ENCODE measurements around the gene IL19. TPM values are rescaled to one million over a fixed set of nuclear protein-coding genes. Genes with fewer than 3 reads are reported as not detected.
A peak's percentile ranks its signal among the peaks of the same experiment; 100 is the strongest.

IL19 gene
- total and polyA plus RNA-seq, 8 donors: not detected

DNA sequence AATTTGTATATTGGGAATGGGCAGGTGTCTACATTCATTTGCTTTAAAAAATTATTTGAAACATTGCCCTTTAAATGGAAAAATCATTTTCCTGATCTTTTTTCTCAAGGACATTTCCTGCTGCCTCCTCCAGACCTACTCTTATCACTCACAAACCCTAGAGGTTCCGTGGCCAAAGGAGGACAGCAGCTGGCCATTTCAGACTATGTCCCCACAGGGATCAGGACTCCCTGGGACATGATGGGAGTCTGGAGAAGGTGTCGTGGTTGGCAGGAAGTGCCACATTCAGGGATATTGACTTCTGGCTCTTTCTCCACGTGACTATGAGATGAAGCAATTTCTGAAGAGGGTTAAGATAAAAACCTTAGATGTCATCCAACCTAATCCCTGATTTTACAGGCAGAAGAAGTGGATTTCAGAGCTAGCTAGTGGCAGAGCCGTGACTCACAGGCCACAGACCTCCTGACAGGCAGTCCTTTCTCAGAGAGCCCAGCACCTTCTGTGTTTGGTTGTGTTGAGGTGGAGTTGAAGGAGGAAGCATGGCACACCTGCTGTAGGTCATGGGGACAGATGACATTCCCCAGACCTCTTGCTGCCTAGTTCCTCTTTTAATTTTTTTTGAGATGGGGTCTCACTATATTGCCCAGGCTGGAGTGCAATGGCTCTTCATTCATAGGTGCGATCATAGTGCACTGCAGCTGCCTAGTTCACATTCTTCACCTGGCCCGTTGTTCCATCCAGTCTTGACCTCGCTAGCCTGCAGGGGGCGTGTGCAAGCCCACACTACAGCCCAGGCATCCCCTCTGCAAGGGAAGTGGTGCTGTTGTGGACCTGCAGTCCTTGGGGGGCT, 27.2 kb downstream of the IL19 start:
- Histone ChIP-seq H3K27me3 (no peaks in the 10 kb centered on the region), H3K4me1 (peaks cover 3 to 15% (median 6%) of the 10 kb centered on the region in 3 donors), H3K27ac (peak overlapping the region; percentile 1 to 66 (median 40)), H3K4me3 (no peak overlapping the region), H3K9me3 (no peaks in the 10 kb centered on the region), H3K36me3 (no peaks in the 10 kb centered on the region)
- ATAC-seq: peak; percentile 87 to 93 (median 90)
- intact Hi-C loops (cut with DNase I): no loop called here
- DNase-seq: peak in 4 of 6 donors; percentile 58 to 85 (median 71)
- 27 to 33% methylated on average over 8 of the region's 8 CpGs for WGBS, 2 donors
- no peak for TF ChIP-seq CTCF (IDR thresholded peaks at IDR 0.05)
- no peak for FAIRE-seq

- Histone ChIP-seq H3K4me1 (peaks cover 3 to 15% (median 6%) of the 10 kb centered on the region in 3 donors), H3K27me3 (no peaks in the 10 kb centered on the region), H3K27ac (peak overlapping the region in 2 of 4 donors; percentile 63 to 66), H3K9me3 (no peaks in the 10 kb centered on the region), H3K4me3 (no peak overlapping the region), H3K36me3 (no peaks in the 10 kb centered on the region)
- TF ChIP-seq CTCF (IDR thresholded peaks at IDR 0.05): no peak
- FAIRE-seq: no peak
- no peak for ATAC-seq
- no peak for DNase-seq
- intact Hi-C loops (cut with DNase I): no loop called here
- WGBS, 2 donors: 91% methylated on average over 13 of the region's 13 CpGs
Observed at GRCh38 chr1:206798384-206798996, 27.9 kb downstream of the IL19 start.

DNA sequence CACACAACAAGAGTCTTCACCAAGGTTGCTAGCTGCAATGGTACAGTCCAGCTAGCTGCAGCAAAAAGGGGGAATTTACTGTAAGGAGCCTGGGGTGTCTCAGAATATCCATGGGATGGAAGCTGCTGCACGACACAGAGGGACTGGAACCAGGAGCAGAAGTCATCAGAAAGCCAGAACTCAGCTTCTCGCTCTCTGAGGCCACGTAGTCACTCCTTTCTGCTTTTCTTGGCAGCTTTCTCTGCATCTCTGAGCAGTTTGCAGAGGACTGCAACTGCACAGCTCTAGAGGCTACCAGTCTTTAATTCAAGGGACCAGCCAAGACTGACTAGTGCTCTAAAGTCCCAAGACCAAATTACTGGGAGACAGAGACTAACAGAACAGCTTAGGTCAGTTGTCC, 28.7 kb downstream of the IL19 start:
- Histone ChIP-seq H3K9me3 (no peaks in the 10 kb centered on the region), H3K27me3 (no peaks in the 10 kb centered on the region), H3K27ac (no peak overlapping the region), H3K4me1 (peaks cover 3 to 15% (median 6%) of the 10 kb centered on the region in 3 donors), H3K36me3 (no peaks in the 10 kb centered on the region), H3K4me3 (no peak overlapping the region)
- ATAC-seq: no peak
- no peak for FAIRE-seq
- intact Hi-C loops (cut with DNase I): no loop called here
- WGBS, 2 donors: 88 to 98% methylated on average over 3 of the region's 3 CpGs
- no peak for DNase-seq
- TF ChIP-seq CTCF (IDR thresholded peaks at IDR 0.05): no peak

DNA sequence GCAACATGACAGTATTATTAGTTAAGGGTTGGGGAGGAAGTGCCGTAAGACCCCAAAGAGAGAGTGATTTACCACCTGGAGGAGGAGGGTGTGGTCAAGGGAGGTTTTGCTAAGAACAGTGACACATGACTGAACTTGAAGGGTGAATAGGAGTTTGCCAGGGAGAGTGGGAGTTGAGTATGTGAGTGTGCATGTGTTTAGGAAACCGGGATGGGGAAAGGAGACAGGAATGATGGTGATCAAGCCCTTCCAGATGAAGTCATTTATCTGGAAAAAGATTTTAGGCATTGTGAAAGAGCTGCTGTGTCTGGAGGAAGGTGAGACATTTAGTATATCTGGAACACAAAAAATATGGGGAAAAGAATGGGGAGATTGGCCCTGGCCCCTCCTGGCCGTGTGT, 29.8 kb downstream of the IL19 start:
- 92% methylated on average over 3 of the region's 3 CpGs for WGBS, 2 donors
- intact Hi-C loops (cut with DNase I): no loop called here
- Histone ChIP-seq H3K4me3 (no peak overlapping the region), H3K36me3 (no peaks in the 10 kb centered on the region), H3K27ac (no peak overlapping the region), H3K9me3 (no peaks in the 10 kb centered on the region), H3K27me3 (no peaks in the 10 kb centered on the region), H3K4me1 (peaks cover 3 to 15% (median 6%) of the 10 kb centered on the region in 3 donors)
- no peak for FAIRE-seq
- ATAC-seq: no peak
- no peak for TF ChIP-seq CTCF (IDR thresholded peaks at IDR 0.05)
- DNase-seq: no peak

DNA sequence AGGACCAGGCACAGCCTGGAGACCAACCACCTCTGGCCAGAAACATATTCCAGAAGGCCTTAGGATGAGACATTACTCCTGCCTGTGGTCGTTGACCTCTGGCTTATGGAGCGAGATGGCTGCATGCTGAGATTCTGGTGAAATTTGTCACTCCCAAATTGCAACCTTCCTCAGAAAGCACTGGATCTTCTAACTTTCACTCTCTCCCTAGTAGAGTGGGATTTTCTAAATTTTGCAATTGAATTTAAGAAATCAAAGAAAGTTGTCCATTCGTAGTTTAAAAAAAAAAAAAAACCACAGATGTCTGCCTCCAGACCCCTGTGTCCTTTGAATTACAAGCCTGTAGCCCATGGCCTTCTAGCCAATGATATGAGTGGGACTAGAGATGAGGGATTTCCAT, 30.3 kb downstream of the IL19 start:
- no peak for DNase-seq
- Histone ChIP-seq H3K4me1 (peaks cover 3 to 15% (median 6%) of the 10 kb centered on the region in 3 donors), H3K9me3 (no peaks in the 10 kb centered on the region), H3K27me3 (no peaks in the 10 kb centered on the region), H3K4me3 (no peak overlapping the region), H3K36me3 (no peaks in the 10 kb centered on the region), H3K27ac (no peak overlapping the region)
- intact Hi-C loops (cut with DNase I): no loop called here
- FAIRE-seq: no peak
- no peak for ATAC-seq
- no peak for TF ChIP-seq CTCF (IDR thresholded peaks at IDR 0.05)
- WGBS, 2 donors: 92 to 93% methylated on average over 3 of the region's 3 CpGs

Data from pancreas (tissue), 10 donors.